ENCODE measurements around the gene CCSER1. TPM values are rescaled to one million over a fixed set of nuclear protein-coding genes. Genes with fewer than 3 reads are reported as not detected.

The CCSER1 gene
- total and polyA plus RNA-seq, 4 donors, result 0.61 to 23.0 (median 3.8) TPM

DNA sequence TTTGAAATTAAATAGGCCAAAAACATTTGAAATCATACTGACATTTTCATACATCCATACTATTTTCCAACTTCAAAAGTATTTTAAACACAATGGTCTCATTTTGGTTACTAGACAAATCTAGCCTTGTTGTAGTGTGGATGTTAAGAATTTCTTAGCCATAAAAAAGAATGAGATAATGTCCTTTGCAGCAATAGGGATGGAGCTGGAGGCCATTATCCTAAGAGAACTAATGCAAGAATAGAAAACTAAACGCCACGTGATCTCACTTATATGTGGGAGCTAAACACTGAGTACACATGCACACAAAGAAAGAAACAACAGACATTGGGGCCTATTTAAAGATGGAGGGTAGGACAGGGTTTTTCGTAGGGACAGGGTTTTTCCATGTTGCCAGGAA is 153.8 kb downstream of the CCSER1 start:
- Histone ChIP-seq H3K9me3 (ENCODE audit: control insufficient read depth in 4 of 4, insufficient read depth in 3 of 4, low read length in 3 of 4) (no peaks in the 10 kb centered on the region), H3K27me3 (ENCODE audit: control insufficient read depth in 3 of 3, insufficient read depth in 3 of 3, low read length in 2 of 3) (no peaks in the 10 kb centered on the region), H3K9ac (ENCODE audit: insufficient read depth in 1 of 2, low read length in 2 of 2) (no peak overlapping the region), H3K4me3 (no peak overlapping the region), H3K36me3 (ENCODE audit: control insufficient read depth in 4 of 4, insufficient read depth in 4 of 4, low read length in 4 of 4) (no peaks in the 10 kb centered on the region), H3K4me1 (ENCODE audit: control insufficient read depth in 5 of 5, insufficient read depth in 5 of 5, low read length in 5 of 5) (no peaks in the 10 kb centered on the region), H3K27ac (ENCODE audit: low read depth in 1 of 2, low read length in 1 of 2) (no peak overlapping the region)
- no peak for DNase-seq
- no peak for ATAC-seq (ENCODE audit: insufficient read depth, low FRiP score)
- 92 to 94% methylated on average over 3 of the region's 3 CpGs for WGBS, 2 donors
- TF ChIP-seq CTCF (IDR thresholded peaks at IDR 0.05; ENCODE audit: control extremely low read depth, extremely low read depth), result no peak

DNA sequence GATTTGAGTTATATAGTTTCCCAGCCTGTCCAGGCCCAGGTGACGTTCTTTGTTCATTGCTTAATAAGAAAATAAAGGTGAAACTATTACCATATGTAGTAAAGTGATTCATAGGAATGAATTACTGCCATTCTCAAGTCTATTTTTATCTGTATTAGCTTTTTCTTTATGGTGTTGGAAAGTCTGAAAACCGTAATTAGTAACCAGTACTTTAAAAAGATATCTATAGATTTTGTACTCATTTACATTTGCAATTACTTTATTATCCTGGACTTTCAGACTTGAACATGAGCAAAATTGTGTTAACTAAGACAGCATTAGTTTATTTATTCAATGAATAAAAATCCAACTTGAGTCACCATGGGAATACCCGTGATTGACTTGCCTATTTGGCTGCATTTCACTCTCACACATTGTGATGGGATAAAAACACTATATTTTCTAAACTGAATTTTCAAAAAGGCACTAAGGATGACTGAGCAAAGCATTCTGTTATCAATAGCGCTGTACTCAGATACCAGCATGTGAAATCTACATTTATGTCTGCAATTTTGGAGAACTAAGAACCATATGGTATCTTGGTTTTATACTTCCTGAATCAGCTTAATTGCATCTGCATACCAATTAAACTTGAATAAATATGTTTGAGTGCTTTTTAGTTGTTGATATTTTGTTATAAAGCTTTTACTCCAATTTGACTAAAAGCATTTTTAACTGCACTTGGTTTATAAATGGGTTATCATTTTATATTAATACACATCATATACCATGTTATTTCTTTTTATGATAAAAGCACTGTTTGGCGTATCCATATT is 154.6 kb downstream of the CCSER1 start:
- no peak overlapping the region for H3K4me3 ChIP-seq
- no peak for ATAC-seq (ENCODE audit: insufficient read depth, low FRiP score)
- DNase-seq, result no peak
- no peaks in the 10 kb centered on the region for H3K4me1 ChIP-seq (ENCODE audit: control insufficient read depth in 5 of 5, insufficient read depth in 5 of 5, low read length in 5 of 5)
- H3K27ac ChIP-seq (ENCODE audit: low read depth in 1 of 2, low read length in 1 of 2), result no peak overlapping the region
- H3K9me3 ChIP-seq (ENCODE audit: control insufficient read depth in 4 of 4, insufficient read depth in 3 of 4, low read length in 3 of 4), result no peaks in the 10 kb centered on the region
- WGBS, 2 donors, result 91 to 94% methylated on average over 5 of the region's 5 CpGs
- no peak overlapping the region for H3K9ac ChIP-seq (ENCODE audit: insufficient read depth in 1 of 2, low read length in 2 of 2)
- no peaks in the 10 kb centered on the region for H3K27me3 ChIP-seq (ENCODE audit: control insufficient read depth in 3 of 3, insufficient read depth in 3 of 3, low read length in 2 of 3)
- H3K36me3 ChIP-seq (ENCODE audit: control insufficient read depth in 4 of 4, insufficient read depth in 4 of 4, low read length in 4 of 4), result no peaks in the 10 kb centered on the region
- TF ChIP-seq CTCF (IDR thresholded peaks at IDR 0.05; ENCODE audit: control extremely low read depth, extremely low read depth), result no peak

DNA sequence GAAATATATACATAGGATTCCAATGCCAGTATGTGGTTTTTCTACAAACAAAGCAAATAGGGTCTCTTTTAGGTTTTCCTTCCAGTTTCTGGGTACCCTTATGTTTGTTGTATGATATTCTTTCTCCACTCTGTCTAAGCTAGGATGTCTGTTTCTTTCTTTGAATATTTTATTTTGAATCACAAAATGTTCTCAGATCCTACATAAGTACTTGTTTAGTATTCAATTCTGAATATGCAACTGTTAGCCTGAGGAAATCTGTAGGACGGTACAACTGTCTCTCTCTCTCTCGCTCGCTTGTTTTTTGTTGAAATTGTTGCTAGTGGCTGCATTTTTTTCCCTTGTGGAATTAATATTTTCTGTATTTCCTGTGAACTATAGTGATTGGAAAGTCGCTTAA is 163.2 kb downstream of the CCSER1 start:
- Histone ChIP-seq H3K4me3 (no peak overlapping the region), H3K9me3 (ENCODE audit: control insufficient read depth in 4 of 4, insufficient read depth in 3 of 4, low read length in 3 of 4) (no peaks in the 10 kb centered on the region), H3K27me3 (ENCODE audit: control insufficient read depth in 3 of 3, insufficient read depth in 3 of 3, low read length in 2 of 3) (no peaks in the 10 kb centered on the region), H3K27ac (ENCODE audit: low read depth in 1 of 2, low read length in 1 of 2) (no peak overlapping the region), H3K36me3 (ENCODE audit: control insufficient read depth in 4 of 4, insufficient read depth in 4 of 4, low read length in 4 of 4) (no peaks in the 10 kb centered on the region), H3K9ac (ENCODE audit: insufficient read depth in 1 of 2, low read length in 2 of 2) (no peak overlapping the region), H3K4me1 (ENCODE audit: control insufficient read depth in 5 of 5, insufficient read depth in 5 of 5, low read length in 5 of 5) (peaks cover 0 to 3% (median 0%) of the 10 kb centered on the region in 5 donors)
- ATAC-seq (ENCODE audit: insufficient read depth, low FRiP score), result no peak
- DNase-seq, result no peak
- WGBS, 2 donors, result 90 to 92% methylated on average over 4 of the region's 4 CpGs
- TF ChIP-seq CTCF (IDR thresholded peaks at IDR 0.05; ENCODE audit: control extremely low read depth, extremely low read depth), result no peak

DNA sequence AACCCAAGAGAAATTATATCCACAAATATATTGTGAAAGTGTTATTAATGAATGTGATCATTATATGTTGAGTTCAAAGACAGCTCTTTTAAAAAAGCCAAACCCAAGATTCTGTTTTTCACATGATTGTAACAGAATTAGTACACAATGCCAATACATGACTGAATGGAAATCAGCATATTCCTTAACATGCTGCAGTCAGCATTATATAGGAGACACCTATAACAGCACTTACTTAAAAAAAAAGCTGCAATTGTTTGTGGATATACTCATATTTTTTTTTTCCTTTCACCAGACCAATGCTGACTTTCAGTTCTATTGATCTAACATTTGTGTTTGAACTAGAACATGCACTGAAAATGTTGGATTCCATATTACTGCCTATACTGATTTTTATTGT is 165.2 kb downstream of the CCSER1 start:
- Histone ChIP-seq H3K36me3 (ENCODE audit: control insufficient read depth in 4 of 4, insufficient read depth in 4 of 4, low read length in 4 of 4) (no peaks in the 10 kb centered on the region), H3K4me3 (no peak overlapping the region), H3K9ac (ENCODE audit: insufficient read depth in 1 of 2, low read length in 2 of 2) (no peak overlapping the region), H3K27me3 (ENCODE audit: control insufficient read depth in 3 of 3, insufficient read depth in 3 of 3, low read length in 2 of 3) (no peaks in the 10 kb centered on the region), H3K4me1 (ENCODE audit: control insufficient read depth in 5 of 5, insufficient read depth in 5 of 5, low read length in 5 of 5) (peaks cover 0 to 3% (median 0%) of the 10 kb centered on the region in 5 donors), H3K9me3 (ENCODE audit: control insufficient read depth in 4 of 4, insufficient read depth in 3 of 4, low read length in 3 of 4) (no peaks in the 10 kb centered on the region), H3K27ac (ENCODE audit: low read depth in 1 of 2, low read length in 1 of 2) (no peak overlapping the region)
- no peak for TF ChIP-seq CTCF (IDR thresholded peaks at IDR 0.05; ENCODE audit: control extremely low read depth, extremely low read depth)
- no peak for ATAC-seq (ENCODE audit: insufficient read depth, low FRiP score)
- no peak for DNase-seq
